ENCODE data around the gene FCRL6.

FCRL6 gene, protein sequence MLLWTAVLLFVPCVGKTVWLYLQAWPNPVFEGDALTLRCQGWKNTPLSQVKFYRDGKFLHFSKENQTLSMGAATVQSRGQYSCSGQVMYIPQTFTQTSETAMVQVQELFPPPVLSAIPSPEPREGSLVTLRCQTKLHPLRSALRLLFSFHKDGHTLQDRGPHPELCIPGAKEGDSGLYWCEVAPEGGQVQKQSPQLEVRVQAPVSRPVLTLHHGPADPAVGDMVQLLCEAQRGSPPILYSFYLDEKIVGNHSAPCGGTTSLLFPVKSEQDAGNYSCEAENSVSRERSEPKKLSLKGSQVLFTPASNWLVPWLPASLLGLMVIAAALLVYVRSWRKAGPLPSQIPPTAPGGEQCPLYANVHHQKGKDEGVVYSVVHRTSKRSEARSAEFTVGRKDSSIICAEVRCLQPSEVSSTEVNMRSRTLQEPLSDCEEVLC

DNA sequence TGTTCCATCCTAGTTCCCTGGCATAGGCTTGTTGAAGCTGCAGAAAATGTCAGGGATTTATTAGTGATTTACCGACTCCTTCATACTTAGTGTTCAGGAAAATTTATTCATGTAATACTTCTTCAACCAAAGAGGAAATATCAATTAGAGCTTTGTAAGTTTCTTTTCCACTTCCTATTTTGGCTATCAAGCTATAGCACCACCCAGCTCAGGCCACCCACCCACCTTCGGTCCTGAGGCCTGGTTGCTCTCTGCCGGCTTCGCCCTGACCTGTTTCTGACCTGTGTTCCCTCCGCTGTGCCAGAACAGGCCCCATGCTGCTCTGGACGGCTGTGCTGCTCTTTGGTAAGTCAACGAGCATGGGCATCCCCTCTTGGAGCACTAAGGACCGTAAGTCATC lies at the start of gene FCRL6:
FCRL6 (plus strand) TSS at position 250 of the 400 bp plus-strand sequence; CDS start at position 315, 65 bp downstream.
- DNase-seq (ENCODE audit: low read depth in 2 of 3, low spot score in 1 of 3) = no peak

DNA sequence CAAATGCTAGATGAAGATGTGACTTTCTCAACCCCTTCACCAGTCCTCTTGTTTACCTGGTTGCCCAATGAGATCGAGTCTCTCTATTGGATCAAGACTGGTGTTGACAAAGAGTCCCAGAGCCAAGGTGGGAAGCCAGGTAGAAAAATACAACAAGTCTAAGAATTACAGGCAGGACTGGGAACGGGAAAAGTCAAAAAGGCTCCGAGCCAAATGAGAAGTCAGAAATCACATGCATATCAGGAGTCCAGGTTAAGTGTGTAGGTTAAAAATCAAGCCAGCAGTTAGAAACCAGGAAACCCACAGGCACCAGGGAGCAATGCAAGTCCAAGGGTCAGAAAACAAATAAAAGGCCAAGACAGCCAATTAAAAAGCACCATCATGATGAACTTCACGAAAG lies 48.8 kb upstream of the FCRL6 start:
- DNase-seq (ENCODE audit: low read depth in 2 of 3, low spot score in 1 of 3) = no peak

- no peak for DNase-seq (ENCODE audit: low read depth in 2 of 3, low spot score in 1 of 3)
Observed at GRCh38 chr1:159755451-159756007, 46.6 kb upstream of the FCRL6 start.

DNA sequence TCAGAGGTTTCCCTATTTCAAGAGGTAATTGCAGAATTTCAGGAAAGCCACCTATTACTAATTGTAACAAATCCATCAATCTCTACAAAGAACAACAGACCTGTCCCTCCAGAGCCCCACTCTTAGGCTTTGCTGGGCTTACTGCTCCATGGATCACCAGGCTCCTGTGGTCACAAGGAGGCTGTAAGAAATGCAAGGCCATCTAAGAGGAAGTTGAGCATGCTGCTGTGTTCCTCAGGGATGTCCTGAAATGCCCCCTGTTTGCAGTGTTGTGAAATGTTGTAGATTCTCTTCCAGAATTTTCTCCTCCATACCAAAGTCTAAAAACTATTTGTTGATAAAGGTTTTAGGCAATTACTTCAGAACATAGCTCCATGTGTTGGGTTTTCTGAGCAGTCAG lies 45.8 kb upstream of the FCRL6 start:
- no peak for DNase-seq (ENCODE audit: low read depth in 2 of 3, low spot score in 1 of 3)

GRCh38 chr1:159763686-159764085 lies 38.5 kb upstream of the FCRL6 start:
- no peak for DNase-seq (ENCODE audit: low read depth in 2 of 3, low spot score in 1 of 3)

GRCh38 chr1:159765806-159766205 lies 36.4 kb upstream of the FCRL6 start:
- DNase-seq (ENCODE audit: low read depth in 2 of 3, low spot score in 1 of 3) = no peak

DNA sequence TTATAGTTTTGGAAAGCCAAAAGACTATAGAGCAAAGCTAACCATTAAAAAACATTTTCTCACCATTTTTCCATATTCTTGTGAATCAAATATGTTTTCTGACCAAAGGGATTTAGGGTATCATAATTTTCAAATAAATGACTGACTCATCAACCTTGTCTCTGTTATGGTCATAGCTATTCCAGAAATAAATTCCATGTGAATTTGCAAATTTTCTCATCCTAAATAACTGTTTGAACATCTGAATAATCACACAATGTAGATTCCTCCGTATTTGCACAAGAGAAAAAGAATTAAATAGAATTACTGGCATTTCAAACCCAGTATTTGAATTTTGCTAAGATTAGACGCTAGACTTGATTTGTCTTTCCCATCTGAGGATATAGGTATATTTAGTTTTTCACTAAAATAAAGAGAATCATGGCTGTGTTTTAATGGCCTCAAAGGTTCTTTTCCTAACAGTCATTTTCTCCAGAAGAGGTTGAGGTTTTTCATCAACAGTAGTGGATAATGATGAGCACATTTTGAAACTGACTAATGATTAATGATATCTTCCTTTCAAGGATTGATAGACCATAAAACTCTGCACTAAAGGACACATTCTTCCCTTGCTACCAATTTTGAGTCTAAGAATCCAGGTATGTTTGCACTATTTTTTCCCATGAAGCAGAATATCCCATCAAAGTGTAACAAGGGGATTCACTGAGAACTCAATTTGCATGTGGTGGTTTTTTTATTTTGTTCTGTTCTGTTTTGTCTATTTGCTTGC lies 30.8 kb upstream of the FCRL6 start:
- no peak for DNase-seq (ENCODE audit: low read depth in 2 of 3, low spot score in 1 of 3)

- no peak for DNase-seq (ENCODE audit: low read depth in 2 of 3, low spot score in 1 of 3)
Observed at GRCh38 chr1:159774465-159774864, 27.7 kb upstream of the FCRL6 start.

- DNase-seq (ENCODE audit: low read depth in 2 of 3, low spot score in 1 of 3) = no peak
Observed at GRCh38 chr1:159775716-159776115, 26.4 kb upstream of the FCRL6 start.

- DNase-seq (ENCODE audit: low read depth in 2 of 3, low spot score in 1 of 3) = no peak
Observed at GRCh38 chr1:159778266-159778665, 23.9 kb upstream of the FCRL6 start.

GRCh38 chr1:159779403-159779851 lies 22.7 kb upstream of the FCRL6 start:
- no peak for DNase-seq (ENCODE audit: low read depth in 2 of 3, low spot score in 1 of 3)

GRCh38 chr1:159780583-159781582 lies 21.3 kb upstream of the FCRL6 start, which contains the start of gene DUSP23:
Gene DUSP23, plus strand, starts transcription at chr1:159780962. Its CDS starts 139 bp downstream, at chr1:159781101.
- peak; percentile 92 to 95 (median 93) for DNase-seq (ENCODE audit: low read depth in 2 of 3, low spot score in 1 of 3)

DNA sequence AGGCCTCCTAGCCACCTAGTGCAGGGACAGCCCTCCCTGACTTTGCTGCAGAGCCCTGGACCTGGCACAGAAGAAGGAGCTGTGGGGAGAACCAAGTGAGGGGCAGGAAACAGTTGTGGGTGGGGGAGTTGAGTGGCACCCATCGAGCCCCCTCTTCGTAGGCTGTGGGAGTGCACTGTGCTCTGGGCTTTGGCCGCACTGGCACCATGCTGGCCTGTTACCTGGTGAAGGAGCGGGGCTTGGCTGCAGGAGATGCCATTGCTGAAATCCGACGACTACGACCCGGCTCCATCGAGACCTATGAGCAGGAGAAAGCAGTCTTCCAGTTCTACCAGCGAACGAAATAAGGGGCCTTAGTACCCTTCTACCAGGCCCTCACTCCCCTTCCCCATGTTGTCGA lies 20.2 kb upstream of the FCRL6 start:
- DNase-seq (ENCODE audit: low read depth in 2 of 3, low spot score in 1 of 3) = no peak

- DNase-seq (ENCODE audit: low read depth in 2 of 3, low spot score in 1 of 3) = no peak
Observed at GRCh38 chr1:159783724-159784123, 18.4 kb upstream of the FCRL6 start.

- no peak for DNase-seq (ENCODE audit: low read depth in 2 of 3, low spot score in 1 of 3)
Observed at GRCh38 chr1:159786465-159786864, 15.7 kb upstream of the FCRL6 start.

GRCh38 chr1:159786966-159787365 lies 15.2 kb upstream of the FCRL6 start:
- DNase-seq (ENCODE audit: low read depth in 2 of 3, low spot score in 1 of 3) = no peak

GRCh38 chr1:159790237-159790917 lies 11.8 kb upstream of the FCRL6 start:
- DNase-seq (ENCODE audit: low read depth in 2 of 3, low spot score in 1 of 3) = no peak

GRCh38 chr1:159791031-159791430 lies 11.1 kb upstream of the FCRL6 start:
- DNase-seq (ENCODE audit: low read depth in 2 of 3, low spot score in 1 of 3) = no peak

GRCh38 chr1:159791461-159791860 lies 10.7 kb upstream of the FCRL6 start:
- no peak for DNase-seq (ENCODE audit: low read depth in 2 of 3, low spot score in 1 of 3)

- no peak for DNase-seq (ENCODE audit: low read depth in 2 of 3, low spot score in 1 of 3)
Observed at GRCh38 chr1:159795534-159795933, 6.6 kb upstream of the FCRL6 start.
